Measurements from ENCODE around the gene CD82. TPM values are rescaled to one million over a fixed set of nuclear protein-coding genes. Genes with fewer than 3 reads are reported as not detected.

The CD82 gene
- total and polyA plus RNA-seq, 2 of the 8 experiments (the other 6 are each of a cell fraction or from before 2014, with no cell fraction given), result 7.9 to 10.3 TPM

DNA sequence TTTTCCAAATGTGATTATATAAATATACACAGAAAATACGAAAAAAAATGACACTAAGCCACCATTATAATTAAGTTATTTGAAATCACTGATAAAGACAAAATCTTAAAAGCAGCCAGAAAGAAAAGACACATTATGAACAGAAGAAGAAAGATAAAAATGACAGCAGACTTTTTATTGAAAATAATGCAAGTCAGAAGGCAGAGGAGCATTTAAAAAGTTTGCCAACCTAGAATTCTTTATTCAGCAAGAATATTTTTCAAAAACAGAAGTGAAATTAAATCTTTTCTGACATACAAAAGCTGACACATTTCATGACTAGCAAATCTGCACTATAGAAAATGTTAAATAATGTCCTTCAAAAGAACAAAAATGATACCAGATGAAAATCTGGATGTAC is 77.8 kb downstream of the CD82 start:
- ChIA-PET CTCF (ENCODE audit: partially characterized antibody) (no interaction called here), POLR2A (ENCODE audit: partially characterized antibody) (no interaction called here)
- Histone ChIP-seq H2AK5ac (ENCODE audit: low read depth, low read length) (no peak overlapping the region), H2BK15ac (ENCODE audit: low read length) (no peak overlapping the region), H3K23me2 (ENCODE audit: low read depth, low read length) (no peaks in the 10 kb centered on the region), H3K27ac (ENCODE audit: low read depth, low read length) (no peak overlapping the region), H4K8ac (ENCODE audit: extremely low read depth, insufficient read depth, low read length) (no peak overlapping the region), H3K36me3 (ENCODE audit: control insufficient read depth in 2 of 4, insufficient read depth in 4 of 4, low read length in 3 of 4) (no peaks in the 10 kb centered on the region), H3K4me3 (ENCODE audit: extremely low read depth in 1 of 4, insufficient read depth in 2 of 4, low read depth in 3 of 4, low read length in 4 of 4) (no peak overlapping the region), H3K4me2 (ENCODE audit: insufficient read depth in 1 of 2, low read depth in 2 of 2, low read length in 2 of 2) (no peak overlapping the region), H2BK12ac (ENCODE audit: low read depth, low read length) (no peak overlapping the region), H3K9me3 (ENCODE audit: insufficient read depth in 2 of 2, low read depth in 1 of 2, low read length in 1 of 2) (peaks cover 0 to 3% of the 10 kb centered on the region in 2 experiments; a peak in 2 of 4 replicates), H3K23ac (ENCODE audit: insufficient read length) (no peak overlapping the region), H3K14ac (ENCODE audit: insufficient read length) (no peak overlapping the region), H2BK120ac (replicated peaks; ENCODE audit: low read depth, low read length) (no peak overlapping the region), H3K4me1 (replicated peaks in 1 of 4; ENCODE audit: control insufficient read depth in 3 of 4, insufficient read depth in 4 of 4, low read length in 3 of 4) (no peaks in the 10 kb centered on the region), H2BK5ac (ENCODE audit: low read depth, low read length) (no peak overlapping the region), H4K20me1 (replicated peaks in 1 of 2; ENCODE audit: control insufficient read depth in 1 of 2, insufficient read depth in 2 of 2, low read length in 2 of 2) (no peaks in the 10 kb centered on the region), H2BK20ac (ENCODE audit: low read length) (no peak overlapping the region), H4K91ac (replicated peaks; ENCODE audit: insufficient read length, low read length) (no peak overlapping the region), H3K9ac (replicated peaks in 1 of 4; ENCODE audit: extremely low read depth in 1 of 4, low read depth in 3 of 4, low read length in 3 of 4) (no peak overlapping the region), H4K5ac (ENCODE audit: insufficient read length, low read depth, low read length) (no peak overlapping the region), H3K79me2 (ENCODE audit: control insufficient read depth in 1 of 2, insufficient read depth in 2 of 2, low read length in 2 of 2) (no peaks in the 10 kb centered on the region), H3K27me3 (replicated peaks in 1 of 4; ENCODE audit: control insufficient read depth in 3 of 4, extremely low read depth in 1 of 4, insufficient read depth in 3 of 4, low read length in 3 of 4) (no peaks in the 10 kb centered on the region), H3K4ac (replicated peaks; ENCODE audit: insufficient read length, low read depth, low read length) (no peak overlapping the region), H3K79me1 (ENCODE audit: low read depth, low read length) (no peaks in the 10 kb centered on the region), H3K18ac (ENCODE audit: extremely low read depth, low read length) (no peak overlapping the region), H3K56ac (replicated peaks; ENCODE audit: insufficient read length, low read depth, low read length) (no peak overlapping the region), H2AFZ (ENCODE audit: low read length) (no peak overlapping the region)
- no peak for DNase-seq (ENCODE audit: low read depth in 1 of 2, low spot score in 2 of 2)
- 78% methylated on average over 1 of the region's 1 CpG; no CpG with 5 or more reads in 1 of the 2 experiments for WGBS, 2 experiments (ENCODE audit: extremely low coverage in 1 of 2, insufficient coverage in 1 of 2, insufficient read length in 1 of 2, insufficient replicate concordance in 2 of 2, low coverage in 1 of 2, low lambda C conversion rate in 2 of 2, missing lambda C conversion rate in 1 of 2)
- no peak for FAIRE-seq
- TF ChIP-seq SP2 (IDR thresholded peaks at IDR 0.05; ENCODE audit: low read length) (no peak), BCL11A (IDR thresholded peaks at IDR 0.05; ENCODE audit: low read depth in 2 of 2, low read length in 2 of 2) (no peak), NRF1 (IDR thresholded peaks at IDR 0.05; ENCODE audit: low read depth, low read length) (no peak), SP1 (IDR thresholded peaks at IDR 0.05; ENCODE audit: low read depth, low read length) (no peak), POLR2A (IDR thresholded peaks at IDR 0.05; ENCODE audit: control extremely low read depth in 1 of 2, low read depth in 2 of 2, low read length in 2 of 2) (no peak), POU5F1 (IDR thresholded peaks at IDR 0.05; ENCODE audit: low read depth, low read length) (no peak), TBP (IDR thresholded peaks at IDR 0.05; ENCODE audit: low read depth, low read length) (no peak), SIRT6 (IDR thresholded peaks at IDR 0.05; ENCODE audit: low read length) (no peak), CBX5 (IDR thresholded peaks at IDR 0.05; ENCODE audit: low read depth, low read length) (no peak), CREB1 (IDR thresholded peaks at IDR 0.05) (no peak), SUZ12 (IDR thresholded peaks at IDR 0.05; ENCODE audit: low read length) (no peak)
